GM23338 (cell line): Measurements from ENCODE around the gene NIM1K. TPM values are rescaled to one million over a fixed set of nuclear protein-coding genes. Genes with fewer than 3 reads are reported as not detected.

ENCODE experiments used
- ATAC-seq: fragments of 200-7000 bp; cut with Tn5 transposase; 3 replicates; pipeline ENCODE4 v1.9.1; 2020
- DNase-seq: peaks from one replicate; pipeline ENCODE4 v3.0.0-alpha.2; 2015; ENCODE audit warnings: low spot score
- H2AFZ ChIP-seq: fragments of 200-600 bp; sonication (generic); 2 replicates; pipeline ENCODE4 v1.8.0; 2016; ENCODE audit warnings: antibody characterized with exemption, mild to moderate bottlenecking, moderate library complexity
- H3F3A ChIP-seq: fragments of 200-600 bp; sonication (generic); replicated peaks from 2 replicates; pipeline ENCODE4 v1.8.0; 2017; ENCODE audit warnings: antibody characterized with exemption, mixed run types, low read depth
- H3K27ac ChIP-seq: fragments of 200-600 bp; sonication (generic); 2 replicates; pipeline ENCODE4 v1.6.1; 2016; ENCODE audit warnings: low read depth
- H3K27me3 ChIP-seq: fragments of 200-600 bp; sonication (generic); 2 replicates; pipeline ENCODE4 v1.8.0; 2016; ENCODE audit warnings: mild to moderate bottlenecking, mixed run types, moderate library complexity; ENCODE audit not compliant: insufficient read depth
- H3K36me3 ChIP-seq: fragments of 200-600 bp; sonication (generic); 2 replicates; pipeline ENCODE4 v1.8.0; 2016; ENCODE audit warnings: mild to moderate bottlenecking; ENCODE audit not compliant: insufficient read depth
- H3K4me1 ChIP-seq: fragments of 200-600 bp; sonication (generic); 2 replicates; pipeline ENCODE4 v1.8.0; 2016; ENCODE audit warnings: mild to moderate bottlenecking, moderate library complexity; ENCODE audit not compliant: insufficient read depth
- H3K4me2 ChIP-seq: fragments of 200-600 bp; sonication (generic); 2 replicates; pipeline ENCODE4 v1.7.1; 2017; ENCODE audit warnings: mixed run types
- H3K4me3 ChIP-seq: fragments of 200-600 bp; sonication (generic); 2 replicates; pipeline ENCODE4 v1.6.1; 2016; ENCODE audit warnings: mixed run types
- H3K79me2 ChIP-seq: fragments of 200-600 bp; sonication (generic); replicated peaks from 2 replicates; pipeline ENCODE4 v1.8.0; 2017; ENCODE audit warnings: mild to moderate bottlenecking; ENCODE audit not compliant: insufficient read depth
- H3K9me2 ChIP-seq: fragments of 200-600 bp; sonication (generic); 2 replicates; pipeline ENCODE4 v1.8.0; 2017; ENCODE audit not compliant: insufficient read depth
- H4K20me1 ChIP-seq: fragments of 200-600 bp; sonication (generic); replicated peaks from 2 replicates; pipeline ENCODE4 v1.8.0; 2017; ENCODE audit warnings: mild to moderate bottlenecking; ENCODE audit not compliant: insufficient read depth
- H3K27ac Mint-ChIP-seq: 2 replicates; pipeline ENCODE4 v1.8.0; 2020; ENCODE audit warnings: inconsistent platforms, mild to moderate bottlenecking, moderate library complexity, mixed read lengths
- H3K27me3 Mint-ChIP-seq: 3 replicates; pipeline ENCODE4 v1.8.0; 2022; ENCODE audit warnings: low read depth, mild to moderate bottlenecking, moderate library complexity, mixed read lengths, inconsistent platforms; ENCODE audit not compliant: insufficient read depth, poor library complexity
- H3K36me3 Mint-ChIP-seq: 3 replicates; pipeline ENCODE4 v1.8.0; 2021; ENCODE audit warnings: low read depth, mild to moderate bottlenecking, inconsistent platforms, moderate library complexity, mixed read lengths
- H3K4me1 Mint-ChIP-seq: 3 replicates; pipeline ENCODE4 v1.8.0; 2020; ENCODE audit warnings: mild to moderate bottlenecking, inconsistent platforms, mixed read lengths
- H3K4me3 Mint-ChIP-seq: 3 replicates; pipeline ENCODE4 v1.8.0; 2021; ENCODE audit warnings: moderate library complexity, mild to moderate bottlenecking, inconsistent platforms, mixed read lengths
- H3K9me3 Mint-ChIP-seq: 3 replicates; pipeline ENCODE4 v1.8.0; 2020; ENCODE audit warnings: moderate library complexity, mild to moderate bottlenecking, inconsistent platforms, mixed read lengths
- CREB1 ChIP-seq: fragments of 250-450 bp; sonication (Bioruptor Pico); IDR thresholded peaks from 2 replicates; pipeline ENCODE4 v1.5.0; 2020; ENCODE audit warnings: low read depth, mild to moderate bottlenecking, moderate library complexity
- CTCF ChIP-seq, 2 experiments: fragments of 200-600 bp in 1 of 2; sonication (generic) in 1 of 2; conservative IDR thresholded peaks; 2 replicates each; pipeline versions ENCODE4 v1.5.1 to v1.6.1; 2016 to 2017; ENCODE audit warnings: antibody characterized with exemption in 2 of 2, low read depth in 2 of 2, mild to moderate bottlenecking in 2 of 2, moderate library complexity in 1 of 2
- ETS1 ChIP-seq: IDR thresholded peaks from 2 replicates; pipeline ENCODE4 v1.6.1; 2016; ENCODE audit warnings: antibody characterized with exemption
- EZH2 ChIP-seq: fragments of 200-600 bp; sonication (generic); IDR thresholded peaks from one replicate; pipeline ENCODE4 v1.8.0; 2017; ENCODE audit warnings: antibody characterized with exemption, mild to moderate bottlenecking, low read depth; ENCODE audit not compliant: unreplicated experiment
- EZH2phosphoT487 ChIP-seq: fragments of 200-600 bp; sonication (generic); IDR thresholded peaks from one replicate; pipeline ENCODE4 v1.8.1; 2018; ENCODE audit warnings: antibody characterized with exemption; ENCODE audit not compliant: unreplicated experiment
- JUNB ChIP-seq: IDR thresholded peaks from one replicate; pipeline ENCODE4 v1.6.1; 2016; ENCODE audit warnings: antibody characterized with exemption; ENCODE audit not compliant: unreplicated experiment
- NANOG ChIP-seq: IDR thresholded peaks from 2 replicates; pipeline ENCODE4 v1.6.1; 2016; ENCODE audit warnings: antibody characterized with exemption, borderline replicate concordance
- POLR2AphosphoS5 ChIP-seq: IDR thresholded peaks from 2 replicates; pipeline ENCODE4 v1.6.1; 2016; ENCODE audit warnings: antibody characterized with exemption, low read depth
- STAT1 ChIP-seq: IDR thresholded peaks from one replicate; pipeline ENCODE4 v1.6.1; 2016; ENCODE audit warnings: antibody characterized with exemption; ENCODE audit not compliant: unreplicated experiment
- ZNF114 ChIP-seq: fragments of 250-450 bp; sonication (Bioruptor Pico); IDR thresholded peaks from 2 replicates; pipeline ENCODE4 v1.5.0; 2020; ENCODE audit warnings: mild to moderate bottlenecking, moderate library complexity
- ZNF331 ChIP-seq: fragments of 250-450 bp; sonication (Bioruptor Pico); IDR thresholded peaks from 2 replicates; pipeline ENCODE4 v1.5.0; 2020; ENCODE audit warnings: low read depth, mild to moderate bottlenecking, moderate library complexity
- polyA plus RNA-seq: library from polyadenylated mRNA; unstranded; fragments of >200 nt; fragmentation: Nextera tagmentation; extraction: Ambion mirVana; gene quantifications from 2 replicates; pipeline ENCODE4 v1.2.1, GENCODE V29; 2016
- total RNA-seq: library from RNA; depleted of rRNA; stranded (reverse); fragments of >200 nt; shearing (Covaris generic); gene quantifications from 2 replicates; pipeline ENCODE4 v1.2.3, GENCODE V29; 2014
- TF ChIP-seq, protein P1 (sequence below): IDR thresholded peaks from one replicate; pipeline ENCODE4 v1.6.1; 2018; ENCODE audit warnings: antibody characterized with exemption; ENCODE audit not compliant: unreplicated experiment
- TF ChIP-seq, protein P2 (sequence below): fragments of 250-450 bp; sonication (Bioruptor Pico); IDR thresholded peaks from 2 replicates; pipeline ENCODE4 v1.5.0; 2020; ENCODE audit warnings: mild to moderate bottlenecking, moderate library complexity

NIM1K gene
- total and polyA plus RNA-seq, 2 experiments from 2014 or later = not detected

GRCh38 chr5:43275391-43275790 is 83.4 kb downstream of the NIM1K start:
- Histone ChIP-seq H3F3A (no peaks in the 10 kb centered on the region), H3K36me3 (no peaks in the 10 kb centered on the region), H3K79me2 (no peaks in the 10 kb centered on the region), H4K20me1 (no peaks in the 10 kb centered on the region), H3K4me2 (no peak overlapping the region), H3K27ac (no peak overlapping the region), H3K27me3 (no peaks in the 10 kb centered on the region), H3K9me2 (peaks cover 7% of the 10 kb centered on the region; the same call in 1 of the 2 replicates), H3K4me1 (no peaks in the 10 kb centered on the region), H2AFZ (no peak overlapping the region), H3K4me3 (no peak overlapping the region)
- no peak for TF ChIP-seq NANOG
- TF ChIP-seq ETS1 = no peak
- no peak for TF ChIP-seq CTCF (conservative IDR thresholded peaks at IDR 0.05; ENCODE audit: low read depth in 2 of 2)
- TF ChIP-seq, protein P1, sequence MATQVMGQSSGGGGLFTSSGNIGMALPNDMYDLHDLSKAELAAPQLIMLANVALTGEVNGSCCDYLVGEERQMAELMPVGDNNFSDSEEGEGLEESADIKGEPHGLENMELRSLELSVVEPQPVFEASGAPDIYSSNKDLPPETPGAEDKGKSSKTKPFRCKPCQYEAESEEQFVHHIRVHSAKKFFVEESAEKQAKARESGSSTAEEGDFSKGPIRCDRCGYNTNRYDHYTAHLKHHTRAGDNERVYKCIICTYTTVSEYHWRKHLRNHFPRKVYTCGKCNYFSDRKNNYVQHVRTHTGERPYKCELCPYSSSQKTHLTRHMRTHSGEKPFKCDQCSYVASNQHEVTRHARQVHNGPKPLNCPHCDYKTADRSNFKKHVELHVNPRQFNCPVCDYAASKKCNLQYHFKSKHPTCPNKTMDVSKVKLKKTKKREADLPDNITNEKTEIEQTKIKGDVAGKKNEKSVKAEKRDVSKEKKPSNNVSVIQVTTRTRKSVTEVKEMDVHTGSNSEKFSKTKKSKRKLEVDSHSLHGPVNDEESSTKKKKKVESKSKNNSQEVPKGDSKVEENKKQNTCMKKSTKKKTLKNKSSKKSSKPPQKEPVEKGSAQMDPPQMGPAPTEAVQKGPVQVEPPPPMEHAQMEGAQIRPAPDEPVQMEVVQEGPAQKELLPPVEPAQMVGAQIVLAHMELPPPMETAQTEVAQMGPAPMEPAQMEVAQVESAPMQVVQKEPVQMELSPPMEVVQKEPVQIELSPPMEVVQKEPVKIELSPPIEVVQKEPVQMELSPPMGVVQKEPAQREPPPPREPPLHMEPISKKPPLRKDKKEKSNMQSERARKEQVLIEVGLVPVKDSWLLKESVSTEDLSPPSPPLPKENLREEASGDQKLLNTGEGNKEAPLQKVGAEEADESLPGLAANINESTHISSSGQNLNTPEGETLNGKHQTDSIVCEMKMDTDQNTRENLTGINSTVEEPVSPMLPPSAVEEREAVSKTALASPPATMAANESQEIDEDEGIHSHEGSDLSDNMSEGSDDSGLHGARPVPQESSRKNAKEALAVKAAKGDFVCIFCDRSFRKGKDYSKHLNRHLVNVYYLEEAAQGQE = no peak
- TF ChIP-seq POLR2AphosphoS5 = no peak
- no peak for TF ChIP-seq STAT1
- TF ChIP-seq ZNF331 = no peak
- TF ChIP-seq JUNB = no peak
- no peak for TF ChIP-seq ZNF114 (CRISPR knock-in tag)
- no peak for TF ChIP-seq EZH2
- TF ChIP-seq, protein P2, sequence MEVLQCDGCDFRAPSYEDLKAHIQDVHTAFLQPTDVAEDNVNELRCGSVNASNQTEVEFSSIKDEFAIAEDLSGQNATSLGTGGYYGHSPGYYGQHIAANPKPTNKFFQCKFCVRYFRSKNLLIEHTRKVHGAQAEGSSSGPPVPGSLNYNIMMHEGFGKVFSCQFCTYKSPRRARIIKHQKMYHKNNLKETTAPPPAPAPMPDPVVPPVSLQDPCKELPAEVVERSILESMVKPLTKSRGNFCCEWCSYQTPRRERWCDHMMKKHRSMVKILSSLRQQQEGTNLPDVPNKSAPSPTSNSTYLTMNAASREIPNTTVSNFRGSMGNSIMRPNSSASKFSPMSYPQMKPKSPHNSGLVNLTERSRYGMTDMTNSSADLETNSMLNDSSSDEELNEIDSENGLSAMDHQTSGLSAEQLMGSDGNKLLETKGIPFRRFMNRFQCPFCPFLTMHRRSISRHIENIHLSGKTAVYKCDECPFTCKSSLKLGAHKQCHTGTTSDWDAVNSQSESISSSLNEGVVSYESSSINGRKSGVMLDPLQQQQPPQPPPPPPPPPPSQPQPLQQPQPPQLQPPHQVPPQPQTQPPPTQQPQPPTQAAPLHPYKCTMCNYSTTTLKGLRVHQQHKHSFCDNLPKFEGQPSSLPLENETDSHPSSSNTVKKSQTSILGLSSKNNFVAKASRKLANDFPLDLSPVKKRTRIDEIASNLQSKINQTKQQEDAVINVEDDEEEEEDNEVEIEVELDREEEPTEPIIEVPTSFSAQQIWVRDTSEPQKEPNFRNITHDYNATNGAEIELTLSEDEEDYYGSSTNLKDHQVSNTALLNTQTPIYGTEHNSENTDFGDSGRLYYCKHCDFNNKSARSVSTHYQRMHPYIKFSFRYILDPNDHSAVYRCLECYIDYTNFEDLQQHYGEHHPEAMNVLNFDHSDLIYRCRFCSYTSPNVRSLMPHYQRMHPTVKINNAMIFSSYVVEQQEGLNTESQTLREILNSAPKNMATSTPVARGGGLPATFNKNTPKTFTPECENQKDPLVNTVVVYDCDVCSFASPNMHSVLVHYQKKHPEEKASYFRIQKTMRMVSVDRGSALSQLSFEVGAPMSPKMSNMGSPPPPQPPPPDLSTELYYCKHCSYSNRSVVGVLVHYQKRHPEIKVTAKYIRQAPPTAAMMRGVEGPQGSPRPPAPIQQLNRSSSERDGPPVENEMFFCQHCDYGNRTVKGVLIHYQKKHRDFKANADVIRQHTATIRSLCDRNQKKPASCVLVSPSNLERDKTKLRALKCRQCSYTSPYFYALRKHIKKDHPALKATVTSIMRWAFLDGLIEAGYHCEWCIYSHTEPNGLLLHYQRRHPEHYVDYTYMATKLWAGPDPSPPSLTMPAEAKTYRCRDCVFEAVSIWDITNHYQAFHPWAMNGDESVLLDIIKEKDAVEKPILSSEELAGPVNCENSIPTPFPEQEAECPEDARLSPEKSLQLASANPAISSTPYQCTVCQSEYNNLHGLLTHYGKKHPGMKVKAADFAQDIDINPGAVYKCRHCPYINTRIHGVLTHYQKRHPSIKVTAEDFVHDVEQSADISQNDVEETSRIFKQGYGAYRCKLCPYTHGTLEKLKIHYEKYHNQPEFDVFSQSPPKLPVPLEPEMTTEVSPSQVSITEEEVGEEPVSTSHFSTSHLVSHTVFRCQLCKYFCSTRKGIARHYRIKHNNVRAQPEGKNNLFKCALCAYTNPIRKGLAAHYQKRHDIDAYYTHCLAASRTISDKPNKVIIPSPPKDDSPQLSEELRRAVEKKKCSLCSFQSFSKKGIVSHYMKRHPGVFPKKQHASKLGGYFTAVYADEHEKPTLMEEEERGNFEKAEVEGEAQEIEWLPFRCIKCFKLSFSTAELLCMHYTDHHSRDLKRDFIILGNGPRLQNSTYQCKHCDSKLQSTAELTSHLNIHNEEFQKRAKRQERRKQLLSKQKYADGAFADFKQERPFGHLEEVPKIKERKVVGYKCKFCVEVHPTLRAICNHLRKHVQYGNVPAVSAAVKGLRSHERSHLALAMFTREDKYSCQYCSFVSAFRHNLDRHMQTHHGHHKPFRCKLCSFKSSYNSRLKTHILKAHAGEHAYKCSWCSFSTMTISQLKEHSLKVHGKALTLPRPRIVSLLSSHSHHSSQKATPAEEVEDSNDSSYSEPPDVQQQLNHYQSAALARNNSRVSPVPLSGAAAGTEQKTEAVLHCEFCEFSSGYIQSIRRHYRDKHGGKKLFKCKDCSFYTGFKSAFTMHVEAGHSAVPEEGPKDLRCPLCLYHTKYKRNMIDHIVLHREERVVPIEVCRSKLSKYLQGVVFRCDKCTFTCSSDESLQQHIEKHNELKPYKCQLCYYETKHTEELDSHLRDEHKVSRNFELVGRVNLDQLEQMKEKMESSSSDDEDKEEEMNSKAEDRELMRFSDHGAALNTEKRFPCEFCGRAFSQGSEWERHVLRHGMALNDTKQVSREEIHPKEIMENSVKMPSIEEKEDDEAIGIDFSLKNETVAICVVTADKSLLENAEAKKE (CRISPR knock-in tag) = no peak
- TF ChIP-seq CREB1 (CRISPR knock-in tag) = no peak
- no peak for TF ChIP-seq EZH2phosphoT487
- Mint-ChIP-seq H3K27me3 (peaks cover 7% of the 10 kb centered on the region), H3K27ac (no peak overlapping the region), H3K4me1 (peaks cover 7% of the 10 kb centered on the region), H3K4me3 (no peak overlapping the region), H3K9me3 (no peaks in the 10 kb centered on the region), H3K36me3 (no peaks in the 10 kb centered on the region; the same call in 2 of the 3 replicates)
- ATAC-seq (no peak), DNase-seq (no peak)
